ENCODE measurements around the gene INAVA. TPM values are rescaled to one million over a fixed set of nuclear protein-coding genes. Genes with fewer than 3 reads are reported as not detected.

INAVA gene
- total and polyA plus RNA-seq, 9 of the 15 experiments (the other 6 are each of a cell fraction or from before 2014, with no cell fraction given): 0.09 TPM; not detected in 8

DNA sequence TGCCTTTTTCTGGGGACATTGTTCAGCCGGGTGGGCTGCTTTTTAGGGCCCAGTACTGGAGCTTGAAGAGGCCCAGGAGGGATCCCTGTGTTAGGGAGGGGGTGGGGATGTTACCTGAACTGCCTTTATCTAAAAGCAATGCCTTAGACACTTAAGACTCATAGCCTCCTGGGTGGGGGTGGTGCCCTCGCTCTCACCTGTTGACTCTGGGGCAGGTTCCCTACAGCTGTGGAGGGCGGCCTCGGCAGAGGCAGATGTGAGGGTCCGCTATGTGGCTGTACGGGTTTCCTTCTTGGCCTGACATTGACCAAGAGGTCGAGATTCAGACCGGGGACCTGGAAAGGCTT lies 716 bp downstream of the INAVA start:
- BruUV-seq (replicated peaks): no TSS peak
- 9% methylated on average over 8 of the region's 8 CpGs for WGBS (ENCODE audit: insufficient coverage, low coverage, missing lambda C conversion rate)
- Histone ChIP-seq H3K9ac (ENCODE audit: insufficient read depth in 1 of 2, low read depth in 2 of 2, low read length in 2 of 2) (no peak overlapping the region), H3K27me3 (ENCODE audit: control insufficient read depth in 2 of 2, insufficient read depth in 2 of 2, low read length in 2 of 2) (peaks cover 59 to 88% of the 10 kb centered on the region in 2 experiments), H3K9me1 (ENCODE audit: control insufficient read depth, insufficient read depth, low read length) (no peaks in the 10 kb centered on the region), H3K36me3 (ENCODE audit: control insufficient read depth, insufficient read depth, low read length) (no peaks in the 10 kb centered on the region), H3K9me3 (replicated peaks; ENCODE audit: control insufficient read depth, insufficient read depth, low read depth, low read length) (no peaks in the 10 kb centered on the region), H3K4me3 (no peak overlapping the region), H3K4me1 (replicated peaks in 1 of 2; ENCODE audit: control insufficient read depth in 2 of 2, insufficient read depth in 2 of 2, low read length in 2 of 2) (peaks cover 0 to 21% of the 10 kb centered on the region in 2 experiments; a peak in 1 of 5 replicates), H4K20me1 (replicated peaks; ENCODE audit: control insufficient read depth, insufficient read depth, low read length) (peaks cover 26% of the 10 kb centered on the region; the same call in 1 of the 2 replicates), H3K4me2 (ENCODE audit: insufficient read depth, low read length) (no peak overlapping the region), H3K27ac (ENCODE audit: extremely low read depth, low read depth, low read length) (no peak overlapping the region), H2AFZ (ENCODE audit: low read depth, low read length) (no peak overlapping the region), H3K79me2 (ENCODE audit: control insufficient read depth, insufficient read depth, low read length) (no peaks in the 10 kb centered on the region)
- CTCF ChIA-PET (ENCODE audit: low intra/inter-chr PET ratio): no interaction called here
- TF ChIP-seq SNIP1 (IDR thresholded peaks at IDR 0.05; ENCODE audit: low read depth) (no peak), HOXB6 (CRISPR knock-in tag; IDR thresholded peaks at IDR 0.05; ENCODE audit: borderline replicate concordance) (no peak), CEBPG (CRISPR knock-in tag; IDR thresholded peaks at IDR 0.05) (no peak), CEBPG (tag; conservative IDR thresholded peaks at IDR 0.05 in 1 of 2, IDR thresholded peaks at IDR 0.05 in 1 of 2) (no peak), MBD1 (CRISPR knock-in tag; IDR thresholded peaks at IDR 0.05) (no peak), BMI1 (IDR thresholded peaks at IDR 0.05; ENCODE audit: low read length) (no peak), EHMT2 (IDR thresholded peaks at IDR 0.05) (no peak), MIER1 (IDR thresholded peaks at IDR 0.05; ENCODE audit: low read depth) (no peak), EP400 (IDR thresholded peaks at IDR 0.05) (no peak), SMARCA5 (IDR thresholded peaks at IDR 0.05) (no peak), E2F1 (CRISPR knock-in tag; IDR thresholded peaks at IDR 0.05) (no peak), ELF1 (tag; IDR thresholded peaks at IDR 0.05) (no peak), SIX5 (IDR thresholded peaks at IDR 0.05; ENCODE audit: borderline replicate concordance in 1 of 2, insufficient read depth in 1 of 2, low read depth in 1 of 2, low read length in 2 of 2) (no peak), ZHX1 (conservative IDR thresholded peaks at IDR 0.05; ENCODE audit: low read length) (no peak), SMAD4 (CRISPR knock-in tag; conservative IDR thresholded peaks at IDR 0.05) (no peak), CEBPB (tag; IDR thresholded peaks at IDR 0.05) (no peak)
- ATAC-seq (no peak), DNase-seq (ENCODE audit: extremely low read depth in 1 of 4, low spot score in 3 of 4) (no peak), FAIRE-seq (no peak)
- intact Hi-C loops (cut with micrococcal nuclease) (no loop called here), in situ Hi-C loops (cut with MboI) (no loop called here)
- POLR2A ChIA-PET: interaction anchor here (0.6 to 1.1 kb wide), 4 partner anchors 10 to 338 kb away, joined by 3 read pairs; no protein-coding TSS in a partner anchor
